ENCODE measurements around the gene CCDC180. TPM values are rescaled to one million over a fixed set of nuclear protein-coding genes. Genes with fewer than 3 reads are reported as not detected.
"Not testable (repeated sequence)": the region's sequence is repeated elsewhere in the genome, so short reads cannot be mapped to it uniquely, and the experiment has no call there.

CCDC180 gene
- total RNA-seq, result 10 to 100 TPM in 1 of 2 donors, 1 to 10 TPM in 1; 1.6 to 22.8 TPM

DNA sequence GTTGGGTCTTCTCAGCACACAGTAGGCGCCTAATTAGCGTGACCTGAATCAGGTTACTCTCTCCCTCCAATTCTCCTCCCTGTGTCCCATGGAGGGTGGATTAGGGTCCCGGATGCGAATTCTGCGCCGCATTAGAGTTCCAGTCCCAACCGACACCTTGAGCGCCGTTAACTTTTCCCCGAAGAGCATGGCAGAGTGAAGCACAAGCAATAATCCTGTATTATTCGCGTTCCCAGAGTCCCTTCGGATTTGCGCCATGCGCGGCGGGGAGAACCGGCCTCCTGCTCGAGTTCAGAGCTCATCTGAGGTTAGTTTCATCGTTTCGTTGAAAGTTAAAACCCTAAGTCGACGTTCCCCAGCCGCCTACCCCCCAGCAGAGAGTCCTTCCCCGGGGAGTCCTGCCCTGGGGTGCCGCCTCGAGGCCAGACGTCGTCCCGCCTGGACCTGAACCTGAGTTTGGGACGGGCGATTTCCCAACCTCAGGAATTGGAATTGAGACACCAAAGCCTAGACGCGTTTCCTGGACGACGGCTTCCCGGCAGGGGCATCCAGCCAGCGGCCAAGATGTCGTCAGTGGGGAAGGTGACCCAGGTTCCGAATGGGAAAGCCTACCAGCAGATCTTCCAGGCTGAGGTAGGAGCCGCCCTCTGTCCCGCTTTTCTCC, at the start of gene CCDC180:
TSS of gene CCDC180 (plus strand) at position 160 of the 664 bp plus-strand sequence. CDS start at position 565, 405 bp downstream.
- H3K27me3 ChIP-seq (replicated peaks; ENCODE audit: insufficient read depth), result no peaks in the 10 kb centered on the region
- no peaks in the 10 kb centered on the region for H3K9me3 ChIP-seq
- intact Hi-C loops (cut with DNase I), result no loop called here
- H3K27ac ChIP-seq, result no peak within 1 kb of the TSS
- 13% methylated on average over 42 of the region's 42 CpGs for WGBS
- H3K36me3 ChIP-seq, result peaks cover 0 to 5% of the 10 kb centered on the region in 2 donors
- peak within 1 kb of the TSS; percentile 7 to 12 for H3K4me3 ChIP-seq
- no peak for DNase-seq (ENCODE audit: low spot score)
- H3K4me1 ChIP-seq (replicated peaks), result no peaks in the 10 kb centered on the region
- TF ChIP-seq POLR2AphosphoS5 (IDR thresholded peaks at IDR 0.05), result no peak
- TF ChIP-seq, protein P1, sequence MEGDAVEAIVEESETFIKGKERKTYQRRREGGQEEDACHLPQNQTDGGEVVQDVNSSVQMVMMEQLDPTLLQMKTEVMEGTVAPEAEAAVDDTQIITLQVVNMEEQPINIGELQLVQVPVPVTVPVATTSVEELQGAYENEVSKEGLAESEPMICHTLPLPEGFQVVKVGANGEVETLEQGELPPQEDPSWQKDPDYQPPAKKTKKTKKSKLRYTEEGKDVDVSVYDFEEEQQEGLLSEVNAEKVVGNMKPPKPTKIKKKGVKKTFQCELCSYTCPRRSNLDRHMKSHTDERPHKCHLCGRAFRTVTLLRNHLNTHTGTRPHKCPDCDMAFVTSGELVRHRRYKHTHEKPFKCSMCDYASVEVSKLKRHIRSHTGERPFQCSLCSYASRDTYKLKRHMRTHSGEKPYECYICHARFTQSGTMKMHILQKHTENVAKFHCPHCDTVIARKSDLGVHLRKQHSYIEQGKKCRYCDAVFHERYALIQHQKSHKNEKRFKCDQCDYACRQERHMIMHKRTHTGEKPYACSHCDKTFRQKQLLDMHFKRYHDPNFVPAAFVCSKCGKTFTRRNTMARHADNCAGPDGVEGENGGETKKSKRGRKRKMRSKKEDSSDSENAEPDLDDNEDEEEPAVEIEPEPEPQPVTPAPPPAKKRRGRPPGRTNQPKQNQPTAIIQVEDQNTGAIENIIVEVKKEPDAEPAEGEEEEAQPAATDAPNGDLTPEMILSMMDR (IDR thresholded peaks at IDR 0.05), result no peak

DNA sequence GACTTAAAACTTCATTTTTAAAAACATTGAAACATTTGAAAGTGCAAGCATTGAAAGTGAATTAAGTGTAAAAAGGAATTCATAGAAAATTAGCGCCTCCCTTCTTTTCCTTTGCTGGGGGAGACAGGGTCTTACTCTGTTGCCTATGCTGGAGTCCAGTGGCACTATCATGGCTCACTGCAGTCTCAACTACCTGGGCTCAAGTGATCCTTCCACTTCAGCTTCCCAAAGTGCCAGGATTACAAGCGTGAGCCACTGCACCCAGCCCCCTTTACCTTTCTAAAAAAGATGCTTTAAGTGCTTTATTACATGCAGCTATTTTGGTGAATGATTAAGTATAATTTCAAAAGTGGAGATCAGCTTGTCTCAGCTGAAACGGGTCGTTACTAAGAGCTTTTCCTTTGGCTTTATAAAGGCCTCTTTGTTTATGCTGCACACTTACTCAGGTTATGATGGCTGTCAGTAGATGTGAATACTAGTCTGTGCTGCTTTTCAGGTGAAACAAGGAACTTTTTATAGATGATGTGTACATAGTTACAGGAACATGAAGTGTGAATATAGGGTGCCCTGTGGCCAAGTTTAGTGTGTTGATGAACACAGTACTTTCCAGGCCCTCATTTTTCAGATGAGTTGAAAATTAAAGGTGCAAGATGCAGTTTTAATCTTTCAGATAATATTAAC, 47.5 kb upstream of the CCDC180 start:
- 60% methylated on average over 4 of the region's 4 CpGs for WGBS
- DNase-seq (ENCODE audit: low spot score); H3K36me3 ChIP-seq; H3K27ac ChIP-seq; H3K4me3 ChIP-seq; H3K4me1 ChIP-seq (replicated peaks); H3K27me3 ChIP-seq (replicated peaks; ENCODE audit: insufficient read depth); intact Hi-C loops (cut with DNase I); H3K9me3 ChIP-seq: not testable (repeated sequence)

- no peak for DNase-seq (ENCODE audit: low spot score)
- Histone ChIP-seq H3K36me3 (no peaks in the 10 kb centered on the region), H3K9me3 (no peaks in the 10 kb centered on the region), H3K27ac (no peak overlapping the region), H3K27me3 (replicated peaks; ENCODE audit: insufficient read depth) (no peaks in the 10 kb centered on the region), H3K4me3 (no peak overlapping the region), H3K4me1 (replicated peaks) (no peaks in the 10 kb centered on the region)
- intact Hi-C loops (cut with DNase I), result no loop called here
- TF ChIP-seq POLR2A (IDR thresholded peaks at IDR 0.05) (no peak), POLR2AphosphoS5 (IDR thresholded peaks at IDR 0.05) (no peak)
- TF ChIP-seq, protein P1 (IDR thresholded peaks at IDR 0.05), result no peak
- 91% methylated on average over 26 of the region's 29 CpGs for WGBS
These were observed 36.2 kb upstream of the CCDC180 start for GRCh38 chr9:97271292-97271691.

DNA sequence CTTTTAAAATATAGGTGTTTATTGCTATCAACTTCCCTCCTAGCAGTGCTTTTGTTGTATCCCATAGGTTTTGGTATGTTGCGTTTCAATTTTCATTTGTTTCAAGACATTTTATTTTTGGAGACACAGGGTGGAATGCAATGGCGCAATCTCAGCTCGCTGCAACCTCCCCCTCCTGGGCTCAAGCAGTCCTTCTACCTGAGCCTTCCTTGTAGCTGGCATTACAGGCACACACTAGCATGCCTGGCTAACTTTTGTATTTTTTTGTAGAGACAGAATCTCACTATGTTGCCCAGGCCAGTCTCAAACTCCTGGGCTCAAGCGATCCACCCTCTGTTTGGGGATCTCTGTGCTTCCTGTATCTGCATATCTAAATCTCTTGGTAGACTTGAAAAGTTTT, 35.4 kb upstream of the CCDC180 start:
- Histone ChIP-seq H3K9me3 (no peaks in the 10 kb centered on the region), H3K36me3 (no peaks in the 10 kb centered on the region), H3K27me3 (replicated peaks; ENCODE audit: insufficient read depth) (no peaks in the 10 kb centered on the region), H3K4me1 (replicated peaks) (no peaks in the 10 kb centered on the region), H3K4me3 (no peak overlapping the region), H3K27ac (no peak overlapping the region)
- WGBS, result 96% methylated on average over 4 of the region's 4 CpGs
- TF ChIP-seq POLR2A (IDR thresholded peaks at IDR 0.05), result no peak
- TF ChIP-seq, protein P1 (IDR thresholded peaks at IDR 0.05), result no peak
- TF ChIP-seq POLR2AphosphoS5 (IDR thresholded peaks at IDR 0.05), result no peak
- DNase-seq (ENCODE audit: low spot score), result no peak
- intact Hi-C loops (cut with DNase I), result no loop called here

DNA sequence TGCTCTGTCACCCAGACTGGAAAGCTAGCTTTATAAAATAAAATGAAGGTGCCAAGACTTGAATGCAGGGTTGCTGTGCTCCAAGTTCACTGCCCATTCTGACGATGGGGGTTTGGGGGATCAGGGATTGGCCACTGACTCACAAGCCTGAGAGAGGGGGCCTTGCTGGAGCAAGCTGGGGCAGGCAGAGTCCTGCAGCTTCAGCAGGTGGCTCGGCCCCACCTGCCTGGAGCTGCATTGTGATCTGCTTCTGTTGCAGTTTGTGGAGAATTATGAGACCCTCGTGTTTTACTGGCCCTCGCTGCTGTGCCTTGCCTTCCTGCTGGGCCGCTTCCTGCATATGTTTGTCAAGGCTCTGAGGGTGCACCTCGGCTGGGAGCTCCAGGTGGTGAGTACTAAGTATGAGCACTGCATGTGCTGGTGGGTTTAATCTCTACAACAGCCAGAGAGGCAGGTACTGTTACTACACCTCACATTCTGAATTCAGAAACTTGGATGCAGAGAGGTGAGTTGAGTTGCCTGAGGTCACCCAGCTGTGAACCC, 31.1 kb upstream of the CCDC180 start:
- H3K36me3 ChIP-seq, result no peaks in the 10 kb centered on the region
- no peaks in the 10 kb centered on the region for H3K9me3 ChIP-seq
- TF ChIP-seq POLR2A (IDR thresholded peaks at IDR 0.05), result no peak
- no peak for TF ChIP-seq POLR2AphosphoS5 (IDR thresholded peaks at IDR 0.05)
- TF ChIP-seq, protein P1 (IDR thresholded peaks at IDR 0.05), result no peak
- DNase-seq (ENCODE audit: low spot score), result no peak
- intact Hi-C loops (cut with DNase I), result no loop called here
- 53% methylated on average over 6 of the region's 6 CpGs for WGBS
- H3K27ac ChIP-seq, result no peak overlapping the region
- no peaks in the 10 kb centered on the region for H3K27me3 ChIP-seq (replicated peaks; ENCODE audit: insufficient read depth)
- H3K4me3 ChIP-seq, result no peak overlapping the region
- no peaks in the 10 kb centered on the region for H3K4me1 ChIP-seq (replicated peaks)

All from prostate gland (tissue), 2 donors.